HG02623 (cell line): Measurements from ENCODE around the gene CHI3L1.

Source experiments
- ATAC-seq: cut with Tn5 transposase; IDR thresholded peaks from one replicate; pipeline ENCODE4 v1.9.1; 2021; ENCODE audit warnings: moderate library complexity; ENCODE audit not compliant: unreplicated experiment

The CHI3L1 gene

GRCh38 chr1:203206129-203206687, 19.7 kb upstream of the CHI3L1 start:
- no peak for ATAC-seq

GRCh38 chr1:203204756-203205155, 18.3 kb upstream of the CHI3L1 start:
- ATAC-seq, result no peak

- ATAC-seq, result no peak
Measured at GRCh38 chr1:203202431-203203245, 16.1 kb upstream of the CHI3L1 start.

- no peak for ATAC-seq
Measured at GRCh38 chr1:203201516-203202205, 15.2 kb upstream of the CHI3L1 start.

GRCh38 chr1:203200916-203201315, 14.4 kb upstream of the CHI3L1 start:
- no peak for ATAC-seq

- no peak for ATAC-seq
Measured at GRCh38 chr1:203199816-203200571, 13.5 kb upstream of the CHI3L1 start.

GRCh38 chr1:203199481-203199815, 12.9 kb upstream of the CHI3L1 start:
- no peak for ATAC-seq

GRCh38 chr1:203199002-203199401, 12.5 kb upstream of the CHI3L1 start:
- ATAC-seq, result no peak

GRCh38 chr1:203197625-203198024, 11.1 kb upstream of the CHI3L1 start:
- no peak for ATAC-seq

GRCh38 chr1:203196371-203196770, 9.9 kb upstream of the CHI3L1 start:
- ATAC-seq, result no peak

- no peak for ATAC-seq
Measured at GRCh38 chr1:203190949-203191348, 4.4 kb upstream of the CHI3L1 start.

GRCh38 chr1:203189951-203190352, 3.4 kb upstream of the CHI3L1 start:
- ATAC-seq, result no peak

- ATAC-seq, result no peak
Measured at GRCh38 chr1:203188686-203189232, 2.3 kb upstream of the CHI3L1 start.

- ATAC-seq, result no peak
Measured at GRCh38 chr1:203187689-203188264, 1.3 kb upstream of the CHI3L1 start.

- ATAC-seq, result no peak
Measured at GRCh38 chr1:203187304-203187685, 791 bp upstream of the CHI3L1 start.

GRCh38 chr1:203186091-203186445, 436 bp downstream of the CHI3L1 start:
- no peak for ATAC-seq

- ATAC-seq, result no peak
Measured at GRCh38 chr1:203185585-203185984, 919 bp downstream of the CHI3L1 start.

GRCh38 chr1:203185061-203185461, 1.4 kb downstream of the CHI3L1 start:
- ATAC-seq, result no peak

- no peak for ATAC-seq
Measured at GRCh38 chr1:203184467-203184866, 2.0 kb downstream of the CHI3L1 start.

GRCh38 chr1:203183828-203184227, 2.7 kb downstream of the CHI3L1 start:
- ATAC-seq, result no peak

- ATAC-seq, result no peak
Measured at GRCh38 chr1:203182387-203182953, 4.0 kb downstream of the CHI3L1 start.
